ENCODE data around the gene BLOC1S1.

GRCh38 chr12:55718624-55719275 lies 2.9 kb downstream of the BLOC1S1 start:
- TF ChIP-seq, protein P1, sequence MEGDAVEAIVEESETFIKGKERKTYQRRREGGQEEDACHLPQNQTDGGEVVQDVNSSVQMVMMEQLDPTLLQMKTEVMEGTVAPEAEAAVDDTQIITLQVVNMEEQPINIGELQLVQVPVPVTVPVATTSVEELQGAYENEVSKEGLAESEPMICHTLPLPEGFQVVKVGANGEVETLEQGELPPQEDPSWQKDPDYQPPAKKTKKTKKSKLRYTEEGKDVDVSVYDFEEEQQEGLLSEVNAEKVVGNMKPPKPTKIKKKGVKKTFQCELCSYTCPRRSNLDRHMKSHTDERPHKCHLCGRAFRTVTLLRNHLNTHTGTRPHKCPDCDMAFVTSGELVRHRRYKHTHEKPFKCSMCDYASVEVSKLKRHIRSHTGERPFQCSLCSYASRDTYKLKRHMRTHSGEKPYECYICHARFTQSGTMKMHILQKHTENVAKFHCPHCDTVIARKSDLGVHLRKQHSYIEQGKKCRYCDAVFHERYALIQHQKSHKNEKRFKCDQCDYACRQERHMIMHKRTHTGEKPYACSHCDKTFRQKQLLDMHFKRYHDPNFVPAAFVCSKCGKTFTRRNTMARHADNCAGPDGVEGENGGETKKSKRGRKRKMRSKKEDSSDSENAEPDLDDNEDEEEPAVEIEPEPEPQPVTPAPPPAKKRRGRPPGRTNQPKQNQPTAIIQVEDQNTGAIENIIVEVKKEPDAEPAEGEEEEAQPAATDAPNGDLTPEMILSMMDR (IDR thresholded peaks at IDR 0.05) = no peak
- no peak for TF ChIP-seq POLR2A (IDR thresholded peaks at IDR 0.05)
